GM11168 (cell line): Measurements from ENCODE around the gene SNX30.

Experiments
- in situ Hi-C: fragments of 300-500 bp; cut with MboI; formaldehyde crosslinking; loops from one replicate; pipeline ENCODE4 v1.12.0; 2022; ENCODE audit warnings: low sequenced_read_pairs; ENCODE audit not compliant: unreplicated experiment

Gene SNX30

DNA sequence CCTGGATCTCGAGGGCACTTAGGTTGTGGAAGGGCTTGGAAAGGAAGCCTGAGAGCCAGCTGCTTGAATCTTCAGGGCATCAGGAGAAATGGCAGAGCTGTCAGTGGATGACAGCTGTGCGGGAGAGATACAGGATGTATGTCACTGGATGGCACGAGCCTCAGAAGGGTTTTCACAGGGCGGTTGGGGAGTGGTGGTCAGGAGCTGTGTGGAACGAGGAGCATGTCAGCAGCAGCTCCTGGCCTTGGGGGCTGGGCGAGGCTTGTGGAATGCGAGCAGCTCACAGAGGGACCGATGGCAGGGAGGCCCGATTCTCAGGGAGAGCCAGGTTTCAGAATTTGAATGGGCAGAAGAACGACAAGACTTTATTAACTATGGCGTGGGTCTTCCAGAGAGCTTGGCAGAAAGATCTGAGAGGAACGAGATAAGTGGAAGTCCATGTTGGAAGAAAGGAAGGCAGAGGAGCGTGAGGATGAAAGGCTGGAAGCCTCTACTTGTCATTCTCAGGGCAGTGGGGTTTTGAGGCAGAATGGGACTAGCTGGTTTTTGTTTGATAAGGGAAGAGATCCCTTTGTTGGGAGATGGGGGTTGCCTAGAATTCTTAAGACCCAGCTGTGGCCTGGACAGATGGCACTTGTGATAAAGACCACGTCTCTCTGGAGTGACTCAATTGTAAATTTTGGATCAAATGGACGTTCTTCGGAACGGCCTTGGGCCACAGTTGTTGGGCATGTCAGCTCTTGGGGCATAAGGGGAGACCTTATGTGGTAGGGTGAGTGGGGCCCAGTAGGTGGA is 60.3 kb downstream of the SNX30 start:
- in situ Hi-C loops: no loop called here

DNA sequence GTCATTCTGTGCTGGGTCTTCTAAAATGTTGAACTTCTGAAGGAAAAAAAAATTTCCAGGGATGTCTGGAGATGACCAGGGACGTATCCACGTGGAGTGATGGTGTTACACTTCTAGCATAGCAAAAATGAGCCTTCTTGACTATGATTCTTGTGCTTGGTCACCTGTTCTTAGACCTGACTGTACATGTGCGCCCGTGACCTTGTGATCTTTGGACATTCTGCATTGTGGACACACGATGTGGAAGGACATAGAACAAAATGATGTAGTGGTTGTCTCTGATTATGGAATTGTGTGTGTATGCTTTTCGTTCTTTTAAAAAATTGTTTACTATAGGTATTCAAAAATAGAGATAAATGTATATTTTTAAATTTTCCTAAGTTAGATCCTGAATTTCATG is 61.0 kb downstream of the SNX30 start:
- in situ Hi-C loops: no loop called here

DNA sequence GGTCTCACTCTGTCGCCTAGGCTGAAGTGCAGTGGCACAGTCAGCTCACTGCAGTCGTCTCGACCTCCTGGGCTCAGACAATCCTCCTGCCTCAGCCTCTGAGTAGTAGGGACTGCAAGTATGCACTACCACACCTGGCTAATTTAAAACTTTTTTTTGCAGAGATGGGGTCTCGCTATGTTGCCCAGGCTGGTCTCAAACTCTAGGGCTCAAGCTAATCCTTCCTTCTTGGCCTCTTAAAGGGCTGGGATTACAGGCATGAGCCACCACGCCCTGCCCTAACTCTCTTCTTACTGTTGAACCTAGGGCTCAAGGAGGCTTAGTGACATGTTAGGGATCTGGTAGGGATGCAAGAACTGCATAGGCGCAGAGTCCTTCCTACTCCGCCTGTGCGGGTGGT is 65.3 kb downstream of the SNX30 start:
- in situ Hi-C loops: no loop called here

DNA sequence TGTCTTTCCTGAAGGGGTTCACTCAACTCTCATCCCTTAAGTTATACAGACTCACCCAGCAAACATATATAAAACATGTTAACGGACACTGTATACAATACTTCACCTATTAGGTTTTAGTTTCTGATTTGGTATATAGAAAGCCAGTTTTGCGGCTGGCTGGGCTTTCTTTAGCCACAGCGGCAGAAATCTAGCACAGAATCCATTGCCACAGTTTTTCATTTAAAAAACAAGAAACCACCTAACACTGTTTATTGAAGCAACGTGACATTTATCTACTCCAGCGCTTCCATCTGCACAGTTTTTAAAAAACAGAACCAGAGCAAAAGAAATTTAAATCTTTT is 67.3 kb downstream of the SNX30 start:
- in situ Hi-C loops: no loop called here

DNA sequence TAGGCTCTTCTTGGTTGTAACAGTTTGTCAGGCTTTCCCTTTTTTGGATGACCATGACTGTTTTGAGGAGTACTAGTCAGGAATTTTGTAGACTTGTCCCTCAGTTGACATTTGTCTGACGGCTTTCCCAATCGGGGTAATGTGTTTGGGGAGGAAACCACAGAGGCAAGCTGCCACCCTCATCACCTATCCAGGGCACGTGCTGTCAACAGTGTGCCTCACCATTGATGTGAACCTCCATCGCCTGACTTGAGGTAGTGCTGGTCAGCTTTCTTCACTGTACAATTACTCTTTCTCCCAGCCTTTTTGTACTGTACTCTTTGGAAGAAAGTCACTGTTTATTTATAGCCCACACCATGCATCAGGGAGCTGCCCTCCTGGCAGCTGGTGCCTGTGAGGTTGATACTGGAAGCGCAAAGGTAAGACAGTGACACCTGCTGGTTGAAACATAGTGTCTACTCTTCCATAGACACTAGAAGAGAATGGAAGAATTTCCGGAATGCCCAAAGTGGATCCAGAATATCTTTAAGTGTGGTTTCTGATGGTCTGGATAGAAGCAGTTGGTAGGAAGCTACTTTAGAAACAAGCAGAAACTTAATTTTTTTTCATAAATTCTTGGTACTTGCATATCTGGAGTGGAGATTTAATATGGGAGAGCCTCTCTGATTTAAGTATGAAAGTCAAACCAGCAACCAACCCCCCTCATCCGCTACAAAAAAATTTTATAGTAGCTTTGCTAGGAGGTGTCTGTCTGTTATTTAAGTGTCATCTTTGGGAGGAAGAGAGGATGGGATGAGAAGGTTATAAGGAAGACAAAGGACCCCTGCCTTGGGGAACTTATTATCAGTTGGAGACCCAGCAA is 69.3 kb downstream of the SNX30 start:
- in situ Hi-C loops: no loop called here

DNA sequence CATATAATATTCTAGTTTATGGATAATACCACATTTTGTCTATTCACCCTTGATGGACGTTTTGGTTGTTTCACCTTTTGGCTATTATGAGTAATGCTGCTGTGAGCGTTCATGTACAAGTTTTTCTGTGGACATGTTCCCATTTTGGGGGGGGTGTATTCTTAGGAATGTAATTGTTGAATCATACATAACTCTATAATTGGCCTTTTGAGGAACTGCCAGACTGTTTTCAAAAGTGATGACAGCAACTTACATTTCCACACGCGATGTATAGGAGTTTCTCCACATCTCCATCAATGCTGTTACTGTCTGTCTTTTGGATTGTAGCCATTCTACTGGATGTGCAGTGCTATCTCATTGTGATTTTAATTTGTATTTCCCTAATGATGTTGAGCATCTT is 70.3 kb downstream of the SNX30 start:
- in situ Hi-C loops: no loop called here

DNA sequence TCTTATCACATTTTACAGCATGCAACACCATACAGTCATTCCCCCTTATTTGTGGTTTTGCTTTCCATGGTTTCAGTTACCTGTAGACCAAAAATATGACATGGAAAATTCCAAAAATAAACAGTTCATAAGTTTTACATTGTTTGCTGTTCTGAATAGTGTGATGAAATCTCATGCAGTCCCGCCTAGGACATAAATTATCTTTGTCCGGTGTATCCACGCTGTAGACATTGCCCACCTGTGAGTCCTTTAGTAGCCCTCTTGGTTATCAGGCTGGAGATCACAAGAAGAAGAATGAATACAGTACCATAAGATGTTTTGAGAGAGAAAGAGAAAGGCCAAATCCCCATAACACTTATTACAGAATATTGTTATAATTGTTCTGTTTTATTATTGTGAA is 72.1 kb downstream of the SNX30 start:
- in situ Hi-C loops: no loop called here

DNA sequence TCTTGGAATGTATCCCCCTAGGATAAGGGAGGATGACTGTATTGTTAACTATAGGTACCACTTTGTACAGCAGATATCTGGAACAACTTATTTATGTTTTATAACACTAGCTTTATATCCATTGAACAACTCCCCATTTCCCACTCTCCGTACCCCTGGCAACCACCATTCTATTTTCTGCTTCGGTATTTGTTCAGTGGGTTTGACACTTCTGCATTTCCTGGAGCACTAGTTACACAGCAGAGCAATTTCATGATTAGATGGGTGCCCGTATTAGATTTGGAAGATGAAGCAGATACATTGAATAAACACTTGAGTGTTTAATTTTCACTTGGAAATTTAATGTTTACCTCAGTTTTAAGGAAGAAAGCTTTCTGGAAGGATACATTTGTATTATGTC is 72.7 kb downstream of the SNX30 start:
- in situ Hi-C loops: no loop called here

DNA sequence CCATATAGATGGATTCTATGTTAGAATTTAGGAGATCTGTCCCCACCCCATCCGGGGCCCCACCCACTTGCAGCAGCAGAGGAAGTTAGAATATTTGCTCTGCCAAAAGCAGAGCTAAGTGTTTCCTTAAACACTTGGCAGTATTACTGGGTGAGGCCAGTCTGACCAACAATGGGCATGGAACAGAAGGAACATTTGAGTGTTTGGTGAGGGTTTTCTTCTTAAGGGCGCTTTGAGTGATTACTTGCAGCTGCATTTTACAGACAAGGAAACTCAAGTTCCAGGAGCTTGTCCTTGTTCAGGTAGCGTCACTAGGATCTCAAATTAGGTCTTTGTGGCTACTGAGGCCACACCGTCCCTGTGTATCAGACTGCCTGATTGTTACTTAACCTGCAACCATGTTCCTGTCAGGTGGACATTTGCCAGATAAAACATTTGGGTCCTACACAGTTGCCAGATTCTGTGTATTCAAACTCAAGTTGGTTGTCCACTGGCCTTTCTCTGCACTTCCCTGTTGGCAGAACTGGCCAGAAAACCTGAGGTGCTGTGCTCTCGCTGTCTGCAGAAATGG is 80.8 kb downstream of the SNX30 start:
- in situ Hi-C loops: no loop called here

DNA sequence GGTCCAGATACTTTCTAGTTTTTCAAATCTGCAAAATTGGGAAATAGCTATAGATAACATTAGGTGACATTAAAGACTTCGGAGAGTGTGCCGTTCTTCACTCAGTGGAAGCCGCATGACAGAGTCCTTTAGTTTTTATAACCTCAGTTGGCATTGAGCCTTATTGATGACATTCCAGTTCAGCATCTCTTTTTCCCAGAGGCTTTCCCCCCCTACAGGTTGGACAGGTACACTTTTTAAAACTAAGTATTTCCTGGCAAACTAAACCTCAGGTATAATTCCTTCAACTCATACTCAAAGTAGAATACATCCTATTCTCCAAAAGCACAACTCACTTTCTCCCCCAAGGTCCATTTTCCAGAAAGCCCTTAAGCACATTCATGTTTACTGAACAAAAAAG is 81.4 kb downstream of the SNX30 start:
- in situ Hi-C loops: no loop called here

DNA sequence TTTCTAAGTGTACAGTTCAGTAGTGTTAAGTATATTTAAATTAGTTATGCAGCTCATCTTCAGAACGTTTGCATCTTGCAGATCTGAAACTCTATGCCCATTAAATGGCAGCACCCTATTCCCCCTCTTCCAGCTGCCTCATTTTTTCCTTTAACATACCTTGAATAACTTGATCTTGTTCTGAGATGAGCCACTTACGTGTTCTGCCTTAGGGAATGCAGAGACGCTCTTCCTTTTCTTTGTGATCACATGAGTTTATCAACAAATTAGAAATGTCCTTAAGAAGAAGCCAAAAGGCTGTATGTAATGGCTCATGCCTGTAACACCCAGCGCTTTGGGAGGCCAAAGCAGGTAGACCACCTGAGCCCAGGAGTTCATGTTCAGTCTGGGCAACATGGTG is 82.5 kb downstream of the SNX30 start:
- in situ Hi-C loops: no loop called here

DNA sequence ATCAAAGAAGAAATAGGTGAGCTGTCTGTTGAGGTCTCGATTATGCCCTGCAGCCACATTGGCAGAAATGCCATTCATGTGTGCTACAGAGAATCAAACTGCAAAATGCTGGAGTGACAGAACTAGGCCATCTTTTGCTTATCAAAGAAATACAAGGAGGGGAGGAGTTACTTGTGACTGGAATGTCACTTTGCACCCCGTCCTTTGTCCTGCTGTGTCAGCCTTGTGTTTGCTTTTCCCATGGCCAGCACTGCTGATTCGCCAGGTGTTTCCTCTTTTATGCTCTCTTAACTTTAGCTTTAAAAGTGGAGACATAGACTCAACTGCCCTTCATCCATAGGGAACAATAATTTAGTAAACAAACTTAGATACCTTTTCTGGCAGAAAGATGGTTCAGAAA is 85.8 kb downstream of the SNX30 start:
- in situ Hi-C loops: no loop called here

DNA sequence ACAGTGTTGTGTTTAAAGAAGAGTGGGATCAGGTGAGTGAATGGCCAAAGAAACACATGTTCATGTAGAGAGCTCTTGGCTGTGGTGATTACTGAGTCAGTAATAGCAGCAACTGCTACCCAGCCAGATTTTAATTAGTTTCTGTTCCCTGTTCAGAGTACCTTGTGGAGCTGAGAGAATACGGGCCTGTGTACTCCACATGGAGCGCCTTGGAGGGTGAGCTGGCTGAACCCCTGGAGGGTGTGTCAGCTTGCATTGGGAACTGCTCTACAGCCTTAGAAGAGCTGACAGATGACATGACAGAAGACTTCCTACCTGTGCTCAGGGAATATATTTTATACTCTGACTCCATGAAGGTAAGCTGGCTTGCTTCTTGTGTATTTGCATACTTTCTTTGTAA is 87.8 kb downstream of the SNX30 start:
- in situ Hi-C loops: no loop called here

DNA sequence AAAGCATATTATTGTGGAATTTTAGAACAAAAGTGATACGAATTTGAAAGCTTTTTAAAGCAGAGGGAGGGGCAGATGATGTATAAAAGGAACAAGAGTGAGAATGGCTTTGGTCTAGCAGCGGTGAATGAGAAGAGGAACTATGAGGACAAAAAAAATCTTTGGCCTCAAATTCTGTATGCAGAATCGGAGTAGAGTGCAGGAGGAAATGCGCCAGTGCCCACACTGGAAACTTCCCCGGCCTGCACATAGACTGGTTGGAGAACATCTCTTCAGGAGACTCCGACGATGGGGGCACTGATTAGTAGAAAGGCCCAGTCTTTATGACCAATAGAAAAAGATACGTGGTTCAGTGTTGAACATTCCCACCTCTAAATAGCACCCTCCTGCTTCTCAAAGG is 88.8 kb downstream of the SNX30 start:
- in situ Hi-C loops: no loop called here

DNA sequence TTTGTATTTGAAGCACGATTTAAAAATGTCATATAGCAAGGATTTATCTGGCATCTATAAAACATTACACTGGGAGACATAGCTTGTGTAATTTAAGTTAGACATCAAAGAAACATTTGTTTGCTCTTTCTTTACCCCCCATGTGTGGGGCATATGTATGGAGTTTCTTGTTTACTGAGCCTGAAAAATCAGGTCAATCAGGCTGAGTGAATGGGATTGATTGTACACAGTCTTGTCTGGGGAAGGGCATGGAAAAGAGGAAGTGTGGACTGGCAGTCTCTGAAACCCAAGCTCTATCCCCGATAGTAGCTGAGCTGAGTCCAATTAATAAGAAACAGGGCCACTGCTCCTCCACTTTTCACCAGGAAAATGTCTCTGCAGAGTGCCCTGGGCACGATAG is 90.7 kb downstream of the SNX30 start:
- in situ Hi-C loops: no loop called here

DNA sequence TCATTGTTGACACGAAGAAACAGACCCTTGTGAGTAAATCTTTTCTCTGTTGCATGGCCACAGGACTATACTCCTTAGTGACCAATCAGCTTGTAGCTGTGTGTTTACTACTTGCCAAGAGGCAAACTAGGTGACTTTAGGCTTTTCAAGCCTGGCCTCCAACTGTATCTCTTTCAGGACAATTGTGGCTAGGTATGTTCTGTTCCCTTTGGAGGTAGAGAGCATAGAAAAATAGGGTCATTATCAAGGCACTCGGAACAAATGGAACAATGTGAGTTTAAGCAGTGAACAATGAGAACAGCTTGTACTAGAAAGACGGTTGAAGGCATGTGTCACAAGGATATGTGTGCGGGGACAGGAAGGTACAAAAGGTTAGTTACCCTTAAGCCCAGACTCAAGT is 92.0 kb downstream of the SNX30 start:
- in situ Hi-C loops: no loop called here

DNA sequence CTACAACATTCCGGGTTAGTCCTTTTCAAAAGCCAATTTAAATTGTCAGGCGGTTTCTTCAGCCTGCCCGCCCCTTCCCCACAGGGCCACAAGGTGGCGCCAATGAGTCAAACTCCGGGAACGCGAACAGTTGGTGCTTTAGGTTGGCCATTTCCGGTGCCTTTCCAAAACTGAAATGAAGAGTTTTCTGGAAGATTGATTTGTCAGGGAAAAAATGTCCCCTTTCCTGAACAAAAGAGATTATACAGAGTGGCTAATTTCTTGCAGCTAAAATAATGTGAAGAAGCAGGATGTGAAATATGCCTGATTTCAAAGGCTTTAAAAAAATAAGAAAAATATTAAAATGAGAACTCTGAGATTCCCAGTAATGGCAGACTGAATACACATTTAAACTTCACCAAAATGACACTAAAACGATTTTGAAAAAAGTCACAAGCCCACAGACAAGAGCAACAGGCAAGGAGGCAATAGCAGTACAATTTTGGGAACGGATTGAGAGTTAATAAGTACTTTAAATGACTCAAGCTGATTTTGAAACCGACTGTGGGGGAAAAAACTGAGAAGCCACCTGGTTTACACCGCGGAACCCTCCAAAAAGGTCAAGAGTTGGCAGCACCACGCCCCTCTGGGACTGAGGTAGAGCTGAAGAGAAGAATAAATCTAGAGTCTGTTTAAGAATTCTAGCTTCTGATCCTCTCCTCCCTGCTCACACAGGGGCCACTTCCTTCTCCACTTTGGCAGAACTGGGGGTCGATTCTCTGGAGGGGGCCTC is 94.4 kb downstream of the SNX30 start:
- in situ Hi-C loops: no loop called here

DNA sequence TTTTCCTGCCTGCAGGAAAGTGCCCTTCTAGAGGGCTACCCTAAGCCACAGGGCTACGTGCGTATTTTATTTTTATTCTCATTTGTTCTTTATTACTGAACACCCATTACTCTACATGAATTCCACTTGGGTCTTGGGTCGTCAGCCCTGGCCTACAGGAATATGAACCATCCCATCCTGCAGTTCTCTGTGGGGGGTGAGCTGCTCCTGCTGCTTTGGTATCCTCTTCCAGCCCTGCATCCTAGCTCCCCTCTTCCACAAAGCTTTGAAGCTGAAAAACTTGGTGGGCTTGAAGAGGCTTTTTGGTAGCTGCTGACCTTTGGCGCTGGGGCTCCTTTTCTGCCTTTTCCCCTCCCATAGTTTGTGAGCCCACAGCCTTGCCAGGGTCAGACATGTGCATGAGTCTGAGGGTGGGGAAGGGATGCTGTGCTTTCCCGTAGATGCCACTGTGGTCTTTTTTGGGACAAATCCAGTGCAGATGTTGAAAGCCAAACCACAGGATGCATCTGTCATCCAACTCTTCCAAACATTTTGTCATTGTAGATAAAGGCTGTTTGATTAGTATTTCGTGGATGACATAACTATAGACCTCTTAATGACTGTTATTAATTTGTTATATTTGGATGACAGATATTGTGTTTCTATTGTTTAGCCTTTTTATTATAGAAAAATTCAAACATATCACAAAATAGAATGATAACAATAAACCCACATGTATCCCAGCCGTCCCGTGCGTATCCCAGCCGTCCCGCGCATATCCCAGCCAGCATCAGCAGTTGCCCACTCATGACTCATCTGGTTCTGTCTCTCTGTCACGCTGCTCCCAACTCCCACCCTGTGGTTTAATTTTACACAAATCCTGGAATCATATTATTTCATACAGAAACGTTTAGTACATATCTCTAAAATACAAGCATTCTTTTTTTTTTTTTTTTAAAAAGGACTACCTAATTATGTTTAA is 96.2 kb downstream of the SNX30 start:
- in situ Hi-C loops: no loop called here

DNA sequence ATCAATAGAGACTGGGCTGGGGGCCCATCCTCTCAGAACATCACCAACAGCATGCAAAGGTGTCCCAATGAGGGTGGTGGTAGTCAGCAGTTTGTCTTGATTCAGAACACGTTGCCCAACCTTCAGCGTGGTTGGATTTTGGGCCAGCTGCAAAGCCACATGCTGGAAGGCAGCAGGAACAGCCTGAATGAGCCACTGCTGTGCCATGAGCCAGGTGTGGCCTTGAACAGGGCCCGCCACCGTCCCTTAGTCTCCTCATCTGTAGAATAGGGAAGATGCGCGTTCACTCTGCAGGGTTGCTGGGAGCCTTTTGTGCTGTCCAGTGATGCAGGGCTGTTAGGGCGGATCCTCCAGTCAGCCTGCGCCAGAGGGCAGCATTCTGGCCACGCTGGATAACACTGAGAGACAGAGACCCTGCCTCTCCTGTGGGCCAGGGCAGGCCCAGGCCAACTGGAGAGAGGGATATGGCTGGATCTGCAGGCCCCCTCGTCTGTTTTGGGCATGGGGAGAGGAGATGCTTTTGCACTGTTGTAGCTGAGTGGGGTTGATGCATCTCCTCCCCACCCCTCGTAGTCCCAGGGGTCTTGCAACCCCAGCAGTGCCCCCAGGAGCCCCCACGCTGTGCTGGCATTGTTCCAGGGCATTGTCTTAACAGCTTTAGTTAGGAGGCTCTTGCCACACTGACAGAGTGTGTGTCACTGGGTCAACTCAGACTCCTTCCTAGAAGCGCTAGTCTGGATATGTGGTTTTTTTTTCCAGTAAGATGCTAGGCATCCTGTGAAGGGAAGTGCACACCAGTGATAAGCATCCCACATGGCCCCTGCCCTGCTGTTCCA is 98.0 kb downstream of the SNX30 start:
- in situ Hi-C loops: no loop called here
